HCT116 (cell line): ENCODE results near the gene FAM234B. TPM values are rescaled to one million over a fixed set of nuclear protein-coding genes. Genes with fewer than 3 reads are reported as not detected.

ENCODE experiments used
- ATAC-seq: fragments of 200-7000 bp; cut with Tn5 transposase; 2 replicates; pipeline ENCODE4 v1.9.1; 2020; ENCODE audit warnings: mild to moderate bottlenecking, moderate library complexity
- BruUV-seq: library from RNA; stranded (reverse); fragments of 400-500 nt; replicated peaks from 2 replicates; lab custom pipeline; 2021; lab: Mats Ljungman, UMichigan
- CTCF ChIA-PET: fragments of 300-600 bp; sonication (Branson Sonifier 250); formaldehyde crosslinking; loops from one replicate; lab custom pipeline; 2021; ENCODE audit warnings: antibody characterized with exemption; lab: Charles Lee
- POLR2A ChIA-PET: fragments of 300-600, 350-600 bp; sonication (Branson Sonifier 250); formaldehyde crosslinking; loops from one replicate; lab custom pipeline; 2021; ENCODE audit warnings: antibody characterized with exemption; lab: Charles Lee
- RAD21 ChIA-PET, 2 experiments: fragments of 300-600 bp; sonication (Branson Sonifier 250); formaldehyde crosslinking; loops; one replicate each; lab custom pipeline; 2023; ENCODE audit warnings: low total read pairs in 2 of 2; ENCODE audit not compliant: uncharacterized antibody in 2 of 2, unreplicated experiment in 2 of 2, low non-redundant PET in 1 of 2; lab: Charles Lee
- DNase-seq: peaks from one replicate; pipeline ENCODE4 v3.0.0-alpha.2; 2010; ENCODE audit warnings: low read depth, low spot score
- H2AFZ ChIP-seq: fragments of 200-600 bp; shearing (Covaris generic), sonication (generic); 2 replicates; pipeline ENCODE4 v1.6.1; 2017; ENCODE audit warnings: low read depth, mixed run types, mixed read lengths, antibody characterized with exemption, low read length; ENCODE audit not compliant: poor library complexity, severe bottlenecking
- H3K27ac ChIP-seq: 2 replicates; pipeline ENCODE4 v1.5.1; 2012; ENCODE audit warnings: low read depth, low read length
- H3K27me3 ChIP-seq: fragments of 200-600 bp; sonication (generic); 2 replicates; pipeline ENCODE4 v1.6.1; 2016; ENCODE audit warnings: mixed run types, low read length, mixed read lengths; ENCODE audit not compliant: insufficient read depth
- H3K36me3 ChIP-seq, 2 experiments: fragments of 200-500 bp in 1 of 2; fragments of 200-600 bp in 1 of 2; sonication (Bioruptor generic) in 1 of 2; sonication (generic) in 1 of 2; 2 replicates each; pipeline versions ENCODE4 v1.5.1 to v1.6.1; 2014 to 2016; ENCODE audit warnings: low read length in 2 of 2, inconsistent platforms in 1 of 2, mixed read lengths in 1 of 2, mixed run types in 1 of 2; ENCODE audit not compliant: insufficient read depth in 2 of 2, control insufficient read depth in 1 of 2
- H3K4me1 ChIP-seq, 2 experiments: fragments of 200-600 bp in 1 of 2; sonication (generic) in 1 of 2; 2 replicates each; pipeline versions ENCODE4 v1.5.1 to v1.6.1; 2012 to 2017; ENCODE audit warnings: low read length in 2 of 2, inconsistent platforms in 1 of 2, mild to moderate bottlenecking in 1 of 2, mixed read lengths in 1 of 2, mixed run types in 1 of 2, moderate library complexity in 1 of 2; ENCODE audit not compliant: insufficient read depth in 2 of 2, control insufficient read depth in 1 of 2
- H3K4me2 ChIP-seq: fragments of 200-600 bp; sonication (generic); 2 replicates; pipeline ENCODE4 v1.6.1; 2017; ENCODE audit warnings: mixed run types, low read length, mixed read lengths
- H3K4me3 ChIP-seq, 2 experiments: fragments of 200-600 bp in 1 of 2; sonication (generic) in 1 of 2; replicated peaks in 1 of 2; 2 replicates each; pipeline ENCODE4 v1.5.1; 2011 to 2016; ENCODE audit warnings: low read length in 2 of 2, control low read depth in 1 of 2, low read depth in 1 of 2, mild to moderate bottlenecking in 1 of 2, mixed read lengths in 1 of 2, mixed run types in 1 of 2
- H3K79me2 ChIP-seq: fragments of 200-600 bp; sonication (generic); 2 replicates; pipeline ENCODE4 v1.6.1; 2017; ENCODE audit warnings: mild to moderate bottlenecking, mixed run types, low read length, moderate library complexity, mixed read lengths; ENCODE audit not compliant: insufficient read depth
- H3K9ac ChIP-seq: fragments of 200-600 bp; sonication (generic); 2 replicates; pipeline ENCODE4 v1.6.1; 2016; ENCODE audit warnings: low read length, mixed read lengths
- H3K9me2 ChIP-seq: fragments of 200-600 bp; sonication (generic), shearing (Covaris generic); 2 replicates; pipeline ENCODE4 v1.6.1; 2017; ENCODE audit warnings: mixed run types, mild to moderate bottlenecking, moderate library complexity; ENCODE audit not compliant: insufficient read depth
- H3K9me3 ChIP-seq, 2 experiments: fragments of 200-500 bp in 1 of 2; fragments of 200-600 bp in 1 of 2; sonication (Bioruptor generic) in 1 of 2; sonication (generic) in 1 of 2; 2 replicates each; pipeline ENCODE4 v1.6.1; 2014 to 2017; ENCODE audit warnings: low read length in 2 of 2, mixed read lengths in 2 of 2, inconsistent platforms in 1 of 2, low read depth in 1 of 2, mild to moderate bottlenecking in 1 of 2, mixed run types in 1 of 2, moderate library complexity in 1 of 2; ENCODE audit not compliant: control insufficient read depth in 1 of 2, insufficient read depth in 1 of 2
- H4K20me1 ChIP-seq: fragments of 200-600 bp; sonication (generic), shearing (Covaris generic); 2 replicates; pipeline ENCODE4 v1.6.1; 2017; ENCODE audit warnings: mixed run types, mild to moderate bottlenecking, moderate library complexity; ENCODE audit not compliant: insufficient read depth
- ATF3 ChIP-seq: IDR thresholded peaks from 2 replicates; pipeline ENCODE4 v1.6.1; 2012
- CBX3 ChIP-seq: IDR thresholded peaks from 2 replicates; pipeline ENCODE4 v1.6.1; 2012; ENCODE audit warnings: low read depth
- CTCF ChIP-seq, 3 experiments: fragments of 200-600 bp in 1 of 3; sonication (generic) in 1 of 3; IDR thresholded peaks in 2 of 3; conservative IDR thresholded peaks in 1 of 3; 2 replicates each; pipeline ENCODE4 v1.5.1; 2012 to 2017; ENCODE audit warnings: low read depth in 2 of 3, low read length in 2 of 3, antibody characterized with exemption in 1 of 3, borderline replicate concordance in 1 of 3, control low read depth in 1 of 3, mild to moderate bottlenecking in 1 of 3, mixed read lengths in 1 of 3, mixed run types in 1 of 3, moderate library complexity in 1 of 3; ENCODE audit not compliant: insufficient read depth in 1 of 3
- ELF1 ChIP-seq: IDR thresholded peaks from 2 replicates; pipeline ENCODE4 v1.6.1; 2012; ENCODE audit warnings: low read depth, borderline replicate concordance
- EZH2 ChIP-seq: fragments of 200-600 bp; sonication (generic); IDR thresholded peaks from 2 replicates; pipeline ENCODE4 v1.6.1; 2017; ENCODE audit warnings: antibody characterized with exemption, mixed run types
- EZH2phosphoT487 ChIP-seq: fragments of 200-600 bp; IDR thresholded peaks from 2 replicates; pipeline ENCODE4 v1.6.1; 2018; ENCODE audit warnings: antibody characterized with exemption, borderline replicate concordance
- JUND ChIP-seq: IDR thresholded peaks from 2 replicates; pipeline ENCODE4 v1.6.1; 2012
- MAX ChIP-seq: IDR thresholded peaks from 2 replicates; pipeline ENCODE4 v1.6.1; 2012
- POLR2A ChIP-seq: IDR thresholded peaks from 2 replicates; pipeline ENCODE4 v1.7.0; 2011; ENCODE audit warnings: borderline replicate concordance; ENCODE audit not compliant: insufficient read depth, insufficient read length; ENCODE audit errors: extremely low read depth
- POLR2AphosphoS5 ChIP-seq: IDR thresholded peaks from 2 replicates; pipeline ENCODE4 v1.6.1; 2011; ENCODE audit warnings: mild to moderate bottlenecking, low read depth, low read length, moderate library complexity
- RAD21 ChIP-seq: IDR thresholded peaks from 2 replicates; pipeline ENCODE4 v1.6.1; 2012; ENCODE audit warnings: low read depth, mild to moderate bottlenecking
- SIN3A ChIP-seq: IDR thresholded peaks from 2 replicates; pipeline ENCODE4 v1.6.1; 2012; ENCODE audit warnings: low read depth
- YY1 ChIP-seq: IDR thresholded peaks from 2 replicates; pipeline ENCODE4 v1.6.1; 2011; ENCODE audit warnings: low read length, low read depth, moderate library complexity, mild to moderate bottlenecking; ENCODE audit not compliant: insufficient replicate concordance; ENCODE audit errors: extremely low read depth
- ZFX ChIP-seq: fragments of 450-650 bp; IDR thresholded peaks from 2 replicates; pipeline ENCODE4 v1.6.1; 2017
- intact Hi-C: fragments of 100-400 bp; cut with micrococcal nuclease; formaldehyde crosslinking; loops from 2 replicates; pipeline ENCODE4 v1.10.0; 2022
- total RNA-seq: library from RNA; stranded (reverse); gene quantifications from one replicate; pipeline ENCODE4 v1.2.1, GENCODE V29; 2021; ENCODE audit not compliant: unreplicated experiment

FAM234B gene
- total RNA-seq, 1 experiment from 2014 or later, result 15.9 TPM

- Histone ChIP-seq H3K4me3 (no peak overlapping the region), H3K9me2 (no peaks in the 10 kb centered on the region), H3K4me1 (no peaks in the 10 kb centered on the region), H3K27ac (no peak overlapping the region), H3K4me2 (no peak overlapping the region), H3K9ac (no peak overlapping the region), H2AFZ (no peak overlapping the region), H3K9me3 (no peaks in the 10 kb centered on the region), H3K79me2 (no peaks in the 10 kb centered on the region), H3K27me3 (no peaks in the 10 kb centered on the region), H4K20me1 (no peaks in the 10 kb centered on the region), H3K36me3 (no peaks in the 10 kb centered on the region)
- ATAC-seq (no peak), DNase-seq (no peak)
- RAD21 ChIA-PET, result no interaction called here
- no TSS peak for BruUV-seq
- POLR2A ChIA-PET, result no interaction called here
- intact Hi-C loops, result no loop called here
- CTCF ChIA-PET, result no interaction called here
- TF ChIP-seq SIN3A (no peak), EZH2phosphoT487 (no peak), CBX3 (no peak), CTCF (IDR thresholded peaks at IDR 0.05 in 2 of 3, conservative IDR thresholded peaks at IDR 0.05 in 1 of 3; ENCODE audit: borderline replicate concordance in 1 of 3, insufficient read depth in 1 of 3, low read depth in 2 of 3, low read length in 2 of 3) (no peak), ATF3 (no peak), JUND (no peak), ZFX (no peak), ELF1 (no peak), MAX (no peak), YY1 (no peak), POLR2A (no peak), RAD21 (no peak), POLR2AphosphoS5 (no peak), EZH2 (no peak)
These were observed 30.9 kb downstream of the FAM234B start for GRCh38 chr12:13075118-13075480.
